Measurements from ENCODE around the gene PHB1.
"Not testable (repeated sequence)": the region's sequence is repeated elsewhere in the genome, so short reads cannot be mapped to it uniquely, and the experiment has no call there.

Gene PHB1

DNA sequence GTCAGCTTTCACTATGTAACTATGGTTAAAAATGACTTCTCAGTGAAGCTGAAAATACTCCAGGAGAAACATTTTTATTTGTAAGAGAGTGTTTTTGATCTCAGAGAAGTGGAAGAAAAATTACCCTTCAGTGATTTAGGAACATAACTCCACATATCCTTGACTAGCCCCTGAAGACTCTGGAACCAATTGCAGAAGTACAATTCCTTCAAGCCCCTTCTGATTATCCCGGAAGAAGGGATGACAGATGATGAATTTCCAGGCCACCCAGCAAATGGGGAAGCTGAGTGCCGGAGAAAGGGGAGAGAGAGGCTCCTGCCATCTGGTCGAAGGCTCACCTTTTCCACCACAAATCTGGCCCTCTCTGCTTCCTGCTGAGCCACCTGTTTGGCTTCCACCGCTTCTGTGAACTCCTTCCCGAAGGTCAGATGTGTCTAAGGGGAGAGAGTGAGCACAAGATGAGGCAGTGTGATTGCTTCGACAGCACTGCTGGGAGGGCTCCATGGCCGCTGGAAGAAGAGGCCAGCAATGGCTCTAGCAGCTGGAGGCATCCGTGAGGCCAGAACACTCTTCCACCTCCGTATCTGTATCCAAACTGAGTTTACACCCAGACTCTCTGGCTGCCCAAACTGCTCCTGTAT is 8.1 kb downstream of the PHB1 start:
- DNase-seq (ENCODE audit: low read depth in 3 of 3) = no peak

DNA sequence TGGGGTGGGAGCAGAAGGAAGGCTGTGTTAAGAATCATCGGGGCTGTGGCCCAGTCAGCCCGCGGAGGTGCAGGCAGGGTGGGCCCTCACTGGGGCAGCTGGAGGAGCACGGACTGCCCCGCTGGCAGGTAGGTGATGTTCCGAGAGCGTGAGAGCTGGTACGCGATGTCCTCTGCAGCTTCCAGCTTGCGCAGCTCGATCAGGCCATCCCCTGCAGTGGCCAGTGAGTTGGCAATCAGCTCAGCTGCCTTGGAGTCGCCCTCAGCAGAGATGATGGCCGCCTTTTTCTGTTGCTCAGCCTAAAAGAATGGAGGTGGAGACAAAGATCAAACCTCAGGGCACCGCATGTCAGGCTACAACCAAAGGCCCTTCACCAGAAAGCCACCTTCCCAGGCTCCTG is 9.8 kb downstream of the PHB1 start:
- DNase-seq (ENCODE audit: low read depth in 3 of 3) = no peak

- DNase-seq (ENCODE audit: low read depth in 3 of 3) = no peak
These were observed 10.3 kb downstream of the PHB1 start for GRCh38 chr17:49404361-49404760.

- no peak for DNase-seq (ENCODE audit: low read depth in 3 of 3)
These were observed 11.0 kb downstream of the PHB1 start for GRCh38 chr17:49403514-49404289.

DNA sequence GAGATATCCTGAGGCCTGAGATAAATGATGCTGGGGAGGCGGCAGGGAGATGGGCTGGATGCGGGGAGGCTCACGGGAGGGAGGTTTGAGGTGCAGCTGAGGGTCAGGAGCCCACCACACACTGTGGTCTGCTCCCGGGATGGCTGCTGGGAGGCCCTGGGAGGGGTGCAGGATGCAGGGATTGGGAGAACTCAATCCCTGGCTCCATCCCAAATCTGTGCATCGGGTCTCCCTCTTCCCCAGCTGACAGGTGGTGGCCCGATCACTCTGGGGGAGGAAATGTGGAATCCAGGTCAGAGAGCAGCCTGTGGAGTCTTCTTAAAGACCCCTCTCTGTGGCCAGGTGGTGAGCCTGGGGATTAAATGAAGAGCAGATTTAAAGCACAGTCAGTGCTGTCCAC is 12.0 kb downstream of the PHB1 start:
- DNase-seq (ENCODE audit: low read depth in 3 of 3) = no peak

- DNase-seq (ENCODE audit: low read depth in 3 of 3) = no peak
These were observed 12.6 kb downstream of the PHB1 start for GRCh38 chr17:49401971-49402611.

DNA sequence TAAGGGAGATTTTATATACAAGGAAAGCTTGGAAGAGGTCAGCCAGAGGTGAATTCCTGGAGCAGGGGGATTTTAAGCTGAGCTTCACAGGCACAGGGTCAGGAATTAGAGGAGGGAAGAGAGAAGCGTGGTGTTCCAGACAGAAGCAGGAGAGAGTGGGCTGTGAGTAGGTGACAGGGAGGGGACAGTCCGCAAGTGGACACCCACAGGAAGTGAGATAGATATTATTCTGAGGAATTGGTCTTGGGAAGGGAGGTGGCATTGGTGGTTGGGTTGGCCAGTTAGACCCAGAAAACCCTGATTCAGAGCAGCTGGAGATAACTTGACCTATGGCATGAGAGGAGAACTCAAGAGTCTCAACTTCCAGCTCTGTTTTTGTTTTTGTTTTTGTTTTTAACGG is 14.7 kb downstream of the PHB1 start:
- DNase-seq (ENCODE audit: low read depth in 3 of 3) = no peak

- DNase-seq (ENCODE audit: low read depth in 3 of 3) = no peak
These were observed 17.1 kb downstream of the PHB1 start for GRCh38 chr17:49397586-49397985.

DNA sequence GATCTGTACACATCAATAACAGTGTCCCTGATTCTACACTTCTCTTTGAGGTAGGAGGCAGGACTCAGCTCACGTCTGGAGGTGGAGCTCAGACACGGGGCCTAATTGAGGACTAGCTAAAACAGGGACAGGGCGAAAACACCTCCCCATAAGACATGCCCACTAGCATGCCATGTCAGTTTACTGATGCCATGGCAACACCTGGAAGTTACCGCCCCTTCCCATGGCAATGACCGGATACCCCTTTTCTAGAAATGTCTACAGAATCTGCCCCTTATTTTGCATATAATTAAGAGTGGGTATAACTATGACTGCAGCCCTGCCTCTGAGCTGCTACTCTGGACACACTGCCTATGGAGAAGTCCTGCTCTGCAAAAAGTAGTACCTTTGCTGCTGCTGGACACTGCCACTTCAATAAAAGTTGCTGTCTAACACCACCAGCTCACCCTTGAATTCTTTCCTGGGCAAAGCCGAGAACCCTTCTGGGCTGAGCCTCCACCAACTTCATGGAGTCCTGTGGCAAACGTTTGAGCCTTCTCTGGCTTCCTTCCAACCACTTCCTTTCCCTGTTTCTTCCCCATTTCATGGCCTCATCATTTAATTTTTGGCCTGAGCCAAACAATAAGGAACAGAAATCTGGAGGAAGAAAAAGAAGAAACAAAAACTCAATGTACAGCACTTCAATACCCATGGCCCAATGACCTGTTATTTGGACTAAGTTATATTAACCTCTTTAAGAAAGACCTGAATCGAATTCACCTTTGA is 21.0 kb downstream of the PHB1 start:
- DNase-seq (ENCODE audit: low read depth in 3 of 3) = no peak

DNA sequence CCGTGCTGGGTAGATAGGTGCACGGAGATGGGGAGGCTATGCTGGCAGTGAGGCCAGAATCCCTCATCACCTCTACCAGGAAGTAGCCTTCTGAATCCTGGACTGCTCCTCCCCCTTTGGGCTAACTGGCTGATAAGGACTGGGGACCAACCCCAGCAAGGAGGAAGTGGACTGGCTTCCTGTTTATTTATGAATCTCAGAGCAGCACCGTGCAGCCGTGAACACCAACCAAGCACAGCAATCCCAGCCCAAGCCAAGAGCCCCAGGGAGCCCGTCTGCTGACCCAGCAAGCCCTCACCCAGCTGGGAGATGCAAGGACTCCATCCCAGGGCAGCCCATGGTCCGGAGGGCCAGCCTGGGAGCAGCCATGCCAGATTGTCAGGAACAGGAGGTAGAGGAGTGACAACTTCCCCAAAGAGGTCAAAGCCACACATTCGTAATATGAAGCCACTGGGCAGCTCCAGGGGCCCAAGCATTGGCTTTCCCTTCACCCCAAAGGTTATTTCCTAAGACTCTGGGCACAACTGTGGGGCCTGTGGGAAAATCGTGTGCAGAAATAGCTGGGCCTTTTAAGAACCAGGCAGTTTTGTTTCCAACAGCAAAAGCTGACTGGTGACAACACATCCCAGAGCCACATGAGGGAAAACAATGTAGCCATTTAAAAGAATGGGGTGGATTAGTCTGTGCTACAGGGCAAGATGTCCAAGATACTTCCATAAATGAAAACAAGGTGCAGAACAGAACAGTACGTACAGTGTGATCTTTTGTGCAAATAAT is 23.9 kb downstream of the PHB1 start:
- no peak for DNase-seq (ENCODE audit: low read depth in 3 of 3)

- not testable (repeated sequence) for DNase-seq (ENCODE audit: low read depth in 3 of 3)
These were observed 25.0 kb downstream of the PHB1 start for GRCh38 chr17:49389514-49390347.

GRCh38 chr17:49388692-49389513 is 25.8 kb downstream of the PHB1 start:
- DNase-seq (ENCODE audit: low read depth in 3 of 3) = no peak

DNA sequence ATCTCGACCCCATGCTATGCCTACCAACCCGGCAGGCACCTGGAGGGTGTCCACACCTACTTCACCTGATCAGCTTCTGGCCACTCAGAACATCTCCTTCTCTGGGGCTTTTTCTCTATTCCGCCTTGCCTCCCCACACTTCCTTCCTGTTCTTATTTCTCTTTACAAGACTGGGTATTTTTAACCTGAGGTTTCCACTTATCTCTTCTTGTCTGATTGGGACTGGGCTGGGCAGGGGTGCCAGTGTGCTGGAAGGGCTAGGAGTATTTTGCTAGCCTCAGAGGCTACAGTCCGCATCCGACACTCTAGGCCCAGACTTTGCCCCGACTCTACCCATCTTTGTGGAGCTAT is 26.4 kb downstream of the PHB1 start:
- DNase-seq (ENCODE audit: low read depth in 3 of 3) = no peak

- DNase-seq (ENCODE audit: low read depth in 3 of 3) = no peak
These were observed 27.0 kb downstream of the PHB1 start for GRCh38 chr17:49387498-49388289.

- DNase-seq (ENCODE audit: low read depth in 3 of 3) = no peak
These were observed 28.3 kb downstream of the PHB1 start for GRCh38 chr17:49386373-49386772.

GRCh38 chr17:49384951-49385350 is 29.7 kb downstream of the PHB1 start:
- DNase-seq (ENCODE audit: low read depth in 3 of 3) = no peak

- no peak for DNase-seq (ENCODE audit: low read depth in 3 of 3)
These were observed 31.6 kb downstream of the PHB1 start for GRCh38 chr17:49383060-49383459.

- DNase-seq (ENCODE audit: low read depth in 3 of 3) = no peak
These were observed 32.1 kb downstream of the PHB1 start for GRCh38 chr17:49382556-49382955.

DNA sequence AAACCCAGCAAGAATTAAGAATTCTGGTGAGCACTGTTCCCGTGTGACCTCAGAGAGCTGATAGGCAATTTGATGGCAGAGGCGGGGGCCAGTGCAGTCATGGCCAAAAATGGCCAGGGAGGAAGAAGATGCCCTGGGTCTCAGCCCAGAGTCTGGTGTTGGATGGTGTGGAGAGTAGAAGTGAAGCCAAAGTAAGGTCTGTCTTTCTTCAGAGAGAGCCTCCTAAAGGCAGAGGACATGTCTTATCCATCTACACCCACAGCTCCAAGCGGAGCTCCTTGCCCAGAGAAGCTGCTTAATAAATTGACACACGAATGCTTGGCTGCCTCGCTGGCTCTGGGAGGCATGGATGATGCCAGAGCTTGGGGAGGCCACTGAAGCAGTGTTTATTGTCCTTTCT is 32.9 kb downstream of the PHB1 start:
- no peak for DNase-seq (ENCODE audit: low read depth in 3 of 3)
